ENCODE measurements around the gene CLASP1. TPM values are rescaled to one million over a fixed set of nuclear protein-coding genes. Genes with fewer than 3 reads are reported as not detected.

CLASP1 gene
- total RNA-seq, 1 experiment from 2014 or later: 45.9 TPM

DNA sequence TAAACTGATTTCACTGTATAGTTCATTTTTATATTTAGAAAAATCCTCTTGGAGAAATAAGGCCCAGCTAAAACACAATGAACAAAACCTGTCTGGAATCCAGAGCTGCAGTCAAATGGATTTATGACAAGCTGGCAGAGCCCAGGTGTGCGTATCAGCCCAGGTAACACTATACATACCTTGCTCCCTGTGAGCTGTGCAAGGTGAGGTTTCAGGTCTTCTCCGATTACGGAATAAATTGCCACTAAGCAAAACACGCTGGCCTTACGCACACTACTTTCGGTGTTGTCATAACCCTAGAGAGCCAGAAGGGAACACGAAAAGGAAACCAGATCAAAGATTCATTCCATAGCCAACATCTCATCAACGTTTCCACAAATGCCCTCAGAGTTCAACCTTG is 302.4 kb downstream of the CLASP1 start:
- H3K4me1 ChIP-seq (ENCODE audit: insufficient read depth, low read length): no peaks in the 10 kb centered on the region
- H3K9me3 ChIP-seq (ENCODE audit: control insufficient read depth, low read depth, low read length): no peaks in the 10 kb centered on the region
- H3K18ac ChIP-seq (ENCODE audit: insufficient read length, low read depth, low read length): no peak overlapping the region
- TF ChIP-seq, protein P1, sequence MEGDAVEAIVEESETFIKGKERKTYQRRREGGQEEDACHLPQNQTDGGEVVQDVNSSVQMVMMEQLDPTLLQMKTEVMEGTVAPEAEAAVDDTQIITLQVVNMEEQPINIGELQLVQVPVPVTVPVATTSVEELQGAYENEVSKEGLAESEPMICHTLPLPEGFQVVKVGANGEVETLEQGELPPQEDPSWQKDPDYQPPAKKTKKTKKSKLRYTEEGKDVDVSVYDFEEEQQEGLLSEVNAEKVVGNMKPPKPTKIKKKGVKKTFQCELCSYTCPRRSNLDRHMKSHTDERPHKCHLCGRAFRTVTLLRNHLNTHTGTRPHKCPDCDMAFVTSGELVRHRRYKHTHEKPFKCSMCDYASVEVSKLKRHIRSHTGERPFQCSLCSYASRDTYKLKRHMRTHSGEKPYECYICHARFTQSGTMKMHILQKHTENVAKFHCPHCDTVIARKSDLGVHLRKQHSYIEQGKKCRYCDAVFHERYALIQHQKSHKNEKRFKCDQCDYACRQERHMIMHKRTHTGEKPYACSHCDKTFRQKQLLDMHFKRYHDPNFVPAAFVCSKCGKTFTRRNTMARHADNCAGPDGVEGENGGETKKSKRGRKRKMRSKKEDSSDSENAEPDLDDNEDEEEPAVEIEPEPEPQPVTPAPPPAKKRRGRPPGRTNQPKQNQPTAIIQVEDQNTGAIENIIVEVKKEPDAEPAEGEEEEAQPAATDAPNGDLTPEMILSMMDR (conservative IDR thresholded peaks at IDR 0.05): no peak
- H3K14ac ChIP-seq (ENCODE audit: insufficient read depth, low read length): no peak overlapping the region
- no peak overlapping the region for H2BK15ac ChIP-seq (ENCODE audit: low read depth, low read length)
- WGBS (ENCODE audit: extremely low coverage, insufficient read length, low lambda C conversion rate): no CpG with 5 or more reads among the region's 8 CpGs
- H2BK120ac ChIP-seq (ENCODE audit: low read depth, low read length, poor library complexity, severe bottlenecking): no peak overlapping the region
- H3K79me2 ChIP-seq (ENCODE audit: insufficient read depth, low read length): no peaks in the 10 kb centered on the region
- Mint-ChIP-seq H3K4me1 (no peaks in the 10 kb centered on the region), H3K27ac (no peak overlapping the region), H3K4me3 (no peak overlapping the region), H3K9me3 (no peaks in the 10 kb centered on the region), H3K27me3 (ENCODE audit: low read depth) (no peaks in the 10 kb centered on the region), H3K36me3 (ENCODE audit: insufficient read depth in 1 of 3, low read depth in 3 of 3) (peaks cover 27 to 77% (median 56%) of the 10 kb centered on the region in 3 experiments; a peak in 6 of 7 replicates)
- H2AFZ ChIP-seq (ENCODE audit: low read length): no peak overlapping the region
- H4K5ac ChIP-seq (ENCODE audit: insufficient read length, low read depth, low read length): no peak overlapping the region
- no peak for DNase-seq
- no peak overlapping the region for H2BK5ac ChIP-seq (ENCODE audit: insufficient read length, low read length)
- no peak overlapping the region for H4K91ac ChIP-seq (ENCODE audit: insufficient read length, low read depth, low read length)
- H3K23ac ChIP-seq (ENCODE audit: insufficient read length, low read depth, low read length): no peak overlapping the region
- H2AK5ac ChIP-seq (ENCODE audit: insufficient read length, low read length): no peak overlapping the region
- H3K56ac ChIP-seq (ENCODE audit: insufficient read length, low read depth, low read length): no peak overlapping the region
- no peaks in the 10 kb centered on the region for H3K79me1 ChIP-seq (ENCODE audit: insufficient read depth, low read depth, low read length, poor library complexity, severe bottlenecking)
- H3K23me2 ChIP-seq (ENCODE audit: insufficient read length, low read depth, low read length, poor library complexity, severe bottlenecking): no peaks in the 10 kb centered on the region
- H3K4me2 ChIP-seq (ENCODE audit: insufficient read depth, insufficient read length, low read length): no peak overlapping the region
- H3K27me3 ChIP-seq (ENCODE audit: insufficient read depth, low read length): no peaks in the 10 kb centered on the region
- H4K20me1 ChIP-seq (ENCODE audit: control insufficient read depth, insufficient read depth, insufficient read length): no peaks in the 10 kb centered on the region
- no peak overlapping the region for H3K27ac ChIP-seq (ENCODE audit: insufficient read length, low read depth, low read length)
- H4K8ac ChIP-seq (replicated peaks; ENCODE audit: insufficient read length, low read depth, low read length): no peak overlapping the region
- H2BK20ac ChIP-seq (ENCODE audit: low read depth, low read length, poor library complexity, severe bottlenecking): no peak overlapping the region
- no peak overlapping the region for H3T11ph ChIP-seq (ENCODE audit: low read length)
- no peak overlapping the region for H3K9ac ChIP-seq (ENCODE audit: extremely low read depth, insufficient read length, low read length)
- H3K4ac ChIP-seq (ENCODE audit: low read depth, low read length): no peak overlapping the region
- no peak overlapping the region for H2BK12ac ChIP-seq (ENCODE audit: insufficient read length, low read depth, low read length)

All from H9 (cell line).